Activated naive CD4-positive, alpha-beta T cell treated with anti-CD3 and anti-CD28 coated beads, Interleukin-2, amount 50 U/mL, for 16 hours (primary cell): ENCODE results near the gene SUGCT.
"Not testable (repeated sequence)": the region's sequence is repeated elsewhere in the genome, so short reads cannot be mapped to it uniquely, and the experiment has no call there.

Experiments
- DNase-seq: peaks from one replicate; pipeline ENCODE4 v3.0.0-alpha.2; 2020

The SUGCT gene

DNA sequence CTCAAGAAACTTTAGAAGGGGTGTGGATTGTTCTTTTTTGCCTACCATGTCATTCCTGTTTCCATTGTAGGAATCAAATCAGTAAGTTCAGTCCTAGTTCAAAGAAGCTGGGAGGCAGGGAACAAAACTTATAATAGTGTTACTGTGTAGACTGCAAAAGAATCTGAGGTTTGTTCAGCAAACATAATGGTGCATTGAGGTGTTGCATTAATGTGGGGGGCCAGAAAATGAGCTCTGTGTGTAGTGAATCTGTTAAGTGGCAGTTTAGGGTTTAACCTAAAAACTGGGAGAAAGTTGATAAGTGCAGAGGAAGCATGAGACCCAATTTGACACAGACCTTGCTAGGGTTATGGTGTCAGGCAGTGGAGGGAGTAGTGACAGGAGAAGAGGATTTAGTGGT is 197.7 kb downstream of the SUGCT start:
- DNase-seq = no peak

DNA sequence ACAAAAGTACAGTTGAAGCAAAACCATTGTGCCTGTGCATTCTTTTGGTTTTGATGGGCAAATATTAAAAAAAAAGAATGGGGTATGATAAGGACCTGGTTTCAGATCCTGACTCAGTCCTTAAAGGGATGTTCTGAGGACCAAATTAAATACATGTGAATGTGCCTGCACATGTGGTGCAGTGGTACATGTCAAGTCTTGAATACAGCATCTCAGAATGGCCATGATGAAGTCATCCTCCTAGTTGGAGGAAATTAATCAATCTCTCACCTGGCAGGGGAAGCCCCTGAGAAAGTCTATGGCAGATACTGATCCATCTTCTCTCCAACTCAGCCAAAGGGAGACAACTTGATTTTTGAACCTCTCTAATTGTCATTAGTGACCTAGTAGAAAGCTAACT is 207.0 kb downstream of the SUGCT start:
- no peak for DNase-seq

DNA sequence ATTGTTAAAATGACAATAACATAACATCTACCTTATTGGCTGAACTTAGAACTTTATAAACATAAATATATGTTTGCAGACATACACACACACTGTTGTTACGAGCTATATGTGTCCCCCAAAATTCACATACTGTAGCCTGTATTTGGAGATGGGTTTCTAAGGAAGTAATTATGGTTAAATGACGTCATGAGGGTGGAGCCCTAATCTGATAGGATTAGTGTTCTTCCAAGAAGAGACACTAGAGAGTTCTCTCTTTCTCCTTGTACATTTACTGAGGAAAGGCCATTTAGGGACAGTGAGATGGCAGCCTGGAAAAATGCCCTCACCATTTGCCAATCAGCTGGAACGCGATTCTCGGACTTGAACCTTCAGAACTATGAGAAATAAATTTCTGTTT is 211.7 kb downstream of the SUGCT start:
- no peak for DNase-seq

DNA sequence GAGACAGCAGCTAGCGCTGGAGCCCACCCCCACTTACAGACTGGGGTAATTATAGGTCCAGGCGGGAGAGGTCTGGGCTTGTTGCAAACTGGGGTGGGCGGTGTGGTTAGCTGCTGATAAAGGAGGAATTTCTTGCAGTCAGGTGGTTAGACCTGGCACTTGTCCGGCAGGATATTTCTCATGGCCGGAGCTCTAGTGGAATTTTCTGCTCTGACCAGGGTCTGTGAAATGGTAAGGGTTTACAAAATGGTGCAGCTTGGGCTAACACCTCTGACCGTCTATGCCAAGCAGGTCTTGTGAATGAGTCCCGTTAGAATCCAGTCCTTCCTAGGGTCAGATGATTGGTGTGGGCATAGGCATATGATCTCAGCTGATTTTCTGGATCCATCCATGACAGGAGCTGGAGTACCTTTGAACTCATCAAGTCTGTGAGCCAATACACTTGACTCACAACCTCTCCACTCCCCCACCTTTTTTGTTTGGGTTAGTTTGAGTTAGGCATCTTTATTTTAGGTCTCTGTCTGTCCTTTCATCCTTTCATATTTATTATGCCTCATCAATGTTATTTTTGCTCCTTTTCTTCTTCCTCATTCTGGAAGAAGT is 213.4 kb downstream of the SUGCT start:
- no peak for DNase-seq

DNA sequence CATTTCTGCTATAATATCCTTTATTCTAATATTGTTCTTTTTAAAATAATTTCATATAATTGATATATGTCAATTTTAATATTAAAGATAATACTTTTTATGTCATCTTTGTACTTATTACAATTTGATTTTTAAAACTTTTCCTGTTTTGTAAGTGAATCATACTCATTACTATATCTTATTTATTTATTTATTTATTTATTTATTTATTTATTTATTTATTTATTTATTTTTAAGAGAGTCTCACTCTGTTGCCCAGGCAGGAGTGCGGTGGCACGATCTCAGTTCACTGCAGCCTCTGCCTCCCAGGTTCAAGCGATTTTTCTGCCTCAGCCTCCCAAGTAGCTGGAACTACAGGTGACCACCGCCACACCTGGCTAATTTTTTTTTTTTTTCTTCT is 215.3 kb downstream of the SUGCT start:
- DNase-seq = no peak

DNA sequence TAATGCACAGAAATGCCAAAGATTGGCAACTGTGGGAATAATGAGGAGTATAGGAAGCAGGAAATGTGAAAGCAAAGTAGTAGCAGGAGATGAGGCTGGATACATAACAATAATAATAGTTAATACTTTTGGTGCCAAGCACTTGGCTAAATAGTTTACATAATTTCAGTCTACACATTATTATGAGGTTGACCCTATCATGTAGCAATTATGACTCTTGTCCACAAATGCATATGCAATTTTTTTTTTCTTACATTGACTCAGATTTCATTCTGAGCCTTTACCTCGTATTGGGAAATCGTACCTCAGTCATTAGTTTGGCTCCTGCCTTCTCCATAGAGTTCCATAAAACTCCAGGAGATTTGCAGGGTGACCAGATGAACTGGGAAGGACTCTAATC is 219.9 kb downstream of the SUGCT start:
- DNase-seq = no peak

DNA sequence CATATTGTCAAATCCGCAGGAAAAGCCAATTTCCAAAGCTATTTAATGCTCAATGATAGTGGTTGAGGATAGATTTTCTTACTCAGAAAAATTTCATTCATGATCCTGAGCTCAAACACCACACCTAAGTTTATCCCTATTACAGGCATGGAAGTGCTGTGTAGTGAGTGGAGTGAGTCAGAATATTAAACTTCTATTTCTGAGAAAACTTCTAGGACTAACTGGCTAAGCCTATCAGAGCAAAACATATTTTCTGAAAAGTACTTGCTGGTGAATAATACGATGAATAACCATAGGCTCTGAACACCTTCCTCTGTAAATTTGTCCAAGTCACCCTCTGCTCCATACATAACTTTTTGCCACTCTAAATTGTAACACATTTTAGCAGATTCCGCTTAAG is 221.5 kb downstream of the SUGCT start:
- no peak for DNase-seq

DNA sequence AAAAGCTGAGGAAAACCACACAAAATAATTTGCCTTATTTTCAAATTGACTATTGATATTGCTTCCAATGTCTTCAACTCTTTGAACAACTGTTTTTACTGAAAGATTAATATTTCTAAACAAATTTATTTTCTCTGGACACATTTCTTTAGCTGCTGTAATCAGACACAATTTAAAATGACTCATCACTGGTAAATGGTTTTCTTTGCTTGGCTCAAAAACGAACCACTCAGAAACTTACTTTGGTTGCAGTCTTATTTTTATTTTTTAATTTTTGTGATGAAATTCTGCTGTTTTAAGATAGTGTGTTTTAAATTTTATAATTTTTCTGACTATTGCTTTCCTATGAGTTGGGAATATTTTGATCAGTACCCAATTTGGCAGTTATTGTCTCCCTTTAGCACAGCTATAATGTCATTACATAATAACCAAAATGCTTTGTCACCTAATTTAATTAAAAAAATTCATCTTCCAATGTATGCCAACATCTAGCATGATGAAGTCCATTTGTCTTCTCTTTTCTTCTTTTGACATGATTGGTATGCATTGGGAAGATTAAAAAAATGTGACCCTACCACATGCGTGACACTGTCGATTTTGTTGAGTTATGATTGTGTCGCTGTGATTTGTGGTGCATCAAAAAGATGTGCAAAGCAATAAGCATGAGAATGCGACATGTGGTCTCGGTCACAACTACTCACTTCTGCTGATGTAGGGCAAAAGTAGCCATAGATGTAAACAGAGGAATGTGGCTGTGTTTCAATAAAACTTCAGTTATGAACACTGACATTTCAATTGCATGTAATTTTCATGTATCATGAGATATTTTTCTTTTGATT is 222.3 kb downstream of the SUGCT start:
- no peak for DNase-seq

DNA sequence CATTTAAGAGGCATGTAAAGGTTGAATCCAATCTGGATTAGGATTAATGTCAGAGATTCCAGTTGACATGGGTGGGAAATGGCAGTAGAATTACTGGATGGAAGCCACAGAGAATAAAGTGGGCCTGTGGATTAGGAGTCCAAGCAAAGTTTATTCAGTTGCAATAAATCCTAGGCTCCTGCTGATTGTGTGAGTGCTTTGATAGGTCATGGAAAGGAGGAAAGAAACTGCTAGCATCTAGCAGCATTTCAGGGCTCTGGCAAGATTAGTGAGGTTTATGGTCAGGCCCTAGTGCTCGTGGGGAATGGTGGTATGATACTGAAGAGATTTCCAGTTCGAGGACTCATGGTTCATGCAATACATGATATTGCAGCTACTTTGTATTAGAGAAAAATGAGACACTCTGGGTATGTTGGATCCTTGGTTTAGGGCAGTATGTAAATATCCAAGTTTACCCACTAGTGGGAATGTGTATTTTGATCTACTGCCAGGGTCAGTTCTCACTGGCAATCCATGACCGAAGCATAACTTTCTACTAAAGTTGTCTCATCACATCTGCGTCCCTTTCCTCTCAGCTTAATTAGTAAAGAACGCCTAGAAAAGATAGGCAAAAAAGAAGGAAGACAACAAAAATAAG is 235.0 kb downstream of the SUGCT start:
- no peak for DNase-seq

DNA sequence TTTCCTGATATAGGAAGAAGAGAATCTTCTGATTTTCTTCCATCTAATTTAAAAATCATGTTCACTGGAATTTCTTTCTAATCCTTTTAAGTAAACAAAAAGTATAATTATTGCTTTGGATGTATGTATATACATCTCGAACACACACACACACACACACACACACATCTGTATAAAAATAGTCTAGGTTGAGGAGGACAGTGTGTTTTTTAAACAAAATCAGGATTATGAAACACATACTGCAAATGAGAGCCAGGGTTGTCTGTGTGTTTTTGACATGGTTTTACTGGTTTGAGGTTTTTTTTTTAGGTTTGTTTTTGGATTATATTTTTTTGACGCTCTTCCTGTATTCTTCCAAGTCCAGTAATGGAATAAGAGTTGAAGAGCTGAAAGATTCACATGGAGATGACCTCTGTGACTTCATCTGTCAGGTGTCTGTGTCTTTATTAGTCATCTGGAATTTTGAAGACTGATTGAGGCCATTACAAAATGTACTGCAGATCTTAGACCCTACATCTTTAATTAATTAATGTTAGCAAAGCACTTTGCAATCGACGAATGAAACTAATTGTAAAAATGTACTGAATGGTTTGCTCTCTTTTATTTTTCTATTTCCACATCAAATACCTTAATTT is 237.1 kb downstream of the SUGCT start:
- DNase-seq = no peak

DNA sequence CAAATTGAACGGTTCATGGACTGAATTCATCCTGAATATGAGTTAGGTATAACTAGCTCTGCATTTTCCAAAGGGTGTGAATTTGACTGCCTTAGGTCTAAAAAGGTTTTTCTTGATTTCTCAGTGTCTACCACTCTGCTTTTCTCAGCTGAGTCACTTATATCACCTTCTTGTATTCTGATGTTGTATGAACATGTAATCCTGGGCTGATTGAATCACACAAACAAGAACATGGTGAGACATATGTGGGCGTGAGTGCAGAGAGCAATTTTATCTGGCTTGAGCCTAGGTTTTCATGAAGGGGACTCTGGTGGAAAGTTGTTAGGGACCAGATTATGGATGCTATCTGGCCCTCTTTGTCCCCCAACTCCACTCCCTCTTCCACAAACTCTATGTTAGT is 239.8 kb downstream of the SUGCT start:
- no peak for DNase-seq

DNA sequence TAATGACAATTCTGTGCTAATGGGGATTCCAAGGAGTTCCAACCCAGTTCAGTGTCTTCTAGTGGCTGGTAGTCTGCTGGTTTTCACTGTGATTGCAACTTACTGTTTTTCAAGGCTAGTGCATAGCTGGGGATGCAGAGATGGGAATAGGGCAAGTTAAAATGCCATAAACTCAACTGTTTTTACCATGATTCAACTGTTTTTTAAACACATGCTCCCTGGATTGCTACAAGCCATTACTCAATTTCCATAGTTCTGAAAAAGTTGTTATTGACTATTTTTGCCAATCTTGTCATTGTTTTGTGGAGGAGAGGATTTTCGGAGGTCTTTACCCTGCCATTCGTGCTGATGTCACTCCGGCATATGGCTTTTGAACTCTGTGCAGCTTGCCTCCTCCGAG is 245.3 kb downstream of the SUGCT start:
- no peak for DNase-seq

DNA sequence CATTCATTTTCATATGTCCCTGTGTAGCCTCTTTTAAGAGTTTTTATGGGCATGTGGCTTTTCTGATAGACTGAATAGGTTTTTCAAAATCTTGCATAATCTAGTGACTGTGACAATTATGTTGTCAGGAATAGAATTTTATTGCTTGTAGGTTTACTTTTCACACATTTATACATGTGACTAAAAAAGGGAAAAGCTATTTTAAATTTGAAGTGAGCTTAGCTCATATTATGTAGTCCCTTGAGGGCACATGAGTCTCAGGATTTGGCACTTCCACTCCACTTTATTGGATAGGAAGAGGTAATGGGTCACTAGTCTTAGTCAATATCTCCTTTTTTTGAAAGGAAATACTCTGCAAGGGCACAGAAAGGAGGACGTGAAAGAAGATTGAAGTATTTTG is 247.3 kb downstream of the SUGCT start:
- no peak for DNase-seq

DNA sequence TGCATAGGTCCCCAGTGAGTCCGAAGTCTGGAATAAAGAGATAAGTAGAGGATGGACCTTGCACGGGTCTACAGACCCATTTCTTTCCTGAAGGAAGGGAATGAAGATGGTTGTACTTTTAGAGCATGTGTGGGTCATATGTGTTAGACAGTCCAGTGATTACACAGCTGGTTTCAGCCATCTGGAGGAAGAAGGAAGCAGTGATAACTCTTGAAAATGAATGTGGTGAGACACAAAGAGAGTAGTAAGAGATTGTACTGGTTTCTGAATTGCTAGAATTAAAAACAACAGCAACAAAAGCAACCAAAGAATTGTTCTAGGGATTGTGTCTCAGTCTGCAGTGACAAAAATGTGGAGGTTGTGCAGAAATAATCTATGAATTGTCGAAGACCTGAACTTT is 258.9 kb downstream of the SUGCT start:
- DNase-seq = no peak

DNA sequence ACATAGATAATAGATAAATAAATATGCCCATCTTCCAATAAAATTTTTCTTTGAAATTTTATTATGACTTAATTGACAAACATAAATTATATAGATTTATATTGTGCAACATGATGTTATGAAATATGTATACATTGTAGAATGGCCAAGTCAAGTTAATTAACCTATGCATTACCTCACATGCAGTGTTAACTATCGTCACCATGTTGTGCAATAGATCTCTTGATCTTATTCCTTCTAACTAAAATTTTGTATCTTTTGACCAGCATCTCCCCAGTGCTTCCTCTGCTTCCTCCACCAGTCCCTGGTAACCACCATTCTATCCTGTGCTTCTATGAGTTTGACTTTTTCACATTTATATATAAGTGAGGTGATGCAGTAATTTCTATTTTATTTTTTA is 259.6 kb downstream of the SUGCT start:
- no peak for DNase-seq

DNA sequence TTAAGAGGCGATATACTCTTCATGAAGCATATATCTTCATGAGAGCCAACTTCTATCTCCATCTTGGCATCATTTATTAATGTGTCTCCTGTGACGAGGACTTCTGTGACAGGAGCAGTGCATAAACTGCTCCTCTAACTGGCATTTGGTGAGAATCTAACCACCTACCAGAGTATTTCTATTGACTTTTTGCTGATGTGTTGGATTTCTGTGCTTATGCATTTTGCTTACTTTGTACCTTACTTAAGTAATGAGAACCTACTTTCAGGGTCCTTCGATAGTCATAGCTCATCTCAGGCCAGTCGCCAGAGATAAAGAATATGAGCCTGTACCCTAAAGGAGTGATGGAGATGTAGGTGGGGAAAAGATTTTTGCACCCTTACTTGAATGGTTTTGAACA is 265.7 kb downstream of the SUGCT start:
- no peak for DNase-seq

DNA sequence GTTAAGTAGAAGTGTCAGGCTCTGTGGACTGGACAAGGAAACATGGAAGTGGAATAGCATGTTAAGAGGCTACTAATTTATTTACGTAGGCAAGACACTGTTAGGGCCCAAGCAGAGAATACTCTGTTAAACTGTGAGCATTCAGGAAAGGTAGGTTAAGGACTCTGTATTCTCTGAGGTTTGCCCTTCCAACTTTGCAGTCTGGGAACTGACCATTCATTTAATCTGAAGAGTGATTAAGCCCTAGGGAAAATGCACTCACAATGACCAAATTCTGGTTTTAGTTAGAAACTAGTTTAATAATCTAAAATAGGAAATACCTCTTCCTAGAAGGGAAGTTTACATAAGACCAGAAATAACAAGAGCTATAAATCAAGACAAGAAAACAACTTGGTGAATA is 266.6 kb downstream of the SUGCT start:
- DNase-seq = no peak

DNA sequence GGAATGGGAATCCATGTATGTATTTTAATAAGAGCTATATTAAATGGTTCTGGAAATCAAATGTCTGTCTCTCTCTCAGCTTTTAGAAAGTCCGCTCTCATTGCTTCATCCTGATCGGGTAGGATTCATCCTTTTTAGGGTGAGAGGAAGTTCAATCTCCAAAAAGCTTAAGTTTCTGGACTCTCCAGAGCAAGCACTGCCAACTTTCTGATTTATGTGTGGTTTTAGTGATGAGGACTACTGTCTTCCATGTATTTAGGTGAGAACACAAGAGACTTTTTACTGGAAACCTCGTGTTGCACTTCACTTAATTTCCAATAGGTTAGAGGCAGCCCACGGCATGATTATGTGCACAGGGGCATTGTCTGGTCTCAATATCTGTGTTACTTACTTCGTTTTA is 267.9 kb downstream of the SUGCT start:
- DNase-seq = no peak

DNA sequence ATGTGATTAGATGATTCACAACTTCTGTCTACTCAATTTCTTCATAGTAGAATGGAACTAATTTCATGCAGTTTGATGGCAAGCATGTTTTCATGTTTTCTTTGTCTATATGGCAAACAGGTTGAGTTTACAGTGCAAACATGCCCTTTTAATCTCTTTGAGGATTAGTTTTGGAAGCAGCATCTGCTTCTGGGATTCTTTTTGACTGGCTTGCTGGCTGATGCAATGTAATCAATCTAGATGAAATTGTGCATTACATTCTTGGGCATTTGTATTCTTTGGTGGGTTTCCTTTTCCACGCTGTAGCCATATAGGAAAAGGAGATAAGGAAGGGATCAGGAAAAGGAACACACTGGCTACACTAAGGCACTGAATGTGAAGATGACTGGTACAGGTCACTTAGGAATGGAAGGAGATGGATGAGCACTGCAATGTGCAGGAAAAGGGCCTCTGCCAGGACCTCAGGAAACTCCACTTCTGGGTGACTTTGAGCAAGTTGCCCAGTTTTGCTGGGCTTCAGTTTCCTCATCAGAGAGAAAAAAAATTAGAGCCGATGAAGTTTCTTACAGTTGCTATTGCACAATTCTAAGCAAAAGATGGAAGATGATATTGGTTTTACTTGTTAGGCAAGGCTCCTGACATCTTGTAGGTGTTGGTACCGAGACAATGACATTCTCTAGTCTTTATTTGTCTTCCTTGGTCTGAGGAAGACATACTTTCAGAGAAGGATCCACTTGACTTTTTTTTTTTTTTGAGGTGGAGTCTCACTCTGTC is 269.1 kb downstream of the SUGCT start:
- DNase-seq = no peak

DNA sequence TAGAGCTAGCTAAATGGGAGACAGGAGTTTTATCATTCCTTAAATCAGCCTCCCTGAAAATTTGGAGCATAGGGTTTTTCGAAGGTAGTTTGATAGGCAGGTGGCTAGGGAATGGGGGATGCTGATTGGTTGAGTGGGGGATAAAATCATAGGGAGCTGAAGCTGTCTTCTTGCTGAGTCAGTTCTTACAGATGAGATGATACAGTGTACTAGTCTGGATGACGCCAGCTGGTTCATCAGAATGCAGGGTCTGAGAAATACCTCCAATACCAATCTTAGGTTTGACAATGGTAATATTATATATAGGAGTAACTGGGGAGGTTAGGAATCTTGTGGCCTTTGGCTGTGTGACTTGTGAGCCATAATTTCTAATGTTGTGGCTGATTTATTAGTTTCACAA is 271.2 kb downstream of the SUGCT start:
- DNase-seq = no peak

DNA sequence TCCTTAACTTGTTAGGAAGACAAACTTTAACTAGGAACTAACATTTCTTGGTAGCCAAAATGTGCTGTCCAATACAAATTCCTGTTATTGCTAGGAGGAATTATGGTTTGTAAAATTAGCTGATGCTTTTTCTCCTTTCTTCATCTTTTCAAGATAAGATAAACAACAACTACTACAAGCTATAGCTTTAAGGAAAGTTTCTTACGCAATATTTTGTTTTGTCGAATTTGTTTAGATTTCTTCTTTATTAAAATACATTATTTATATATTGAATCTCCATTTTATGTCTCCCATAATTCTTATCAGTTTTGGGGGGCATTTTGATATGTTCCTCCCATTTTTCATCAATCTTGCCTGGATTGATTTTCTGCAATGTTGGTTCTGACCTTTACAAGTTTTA is 277.5 kb downstream of the SUGCT start:
- no peak for DNase-seq

DNA sequence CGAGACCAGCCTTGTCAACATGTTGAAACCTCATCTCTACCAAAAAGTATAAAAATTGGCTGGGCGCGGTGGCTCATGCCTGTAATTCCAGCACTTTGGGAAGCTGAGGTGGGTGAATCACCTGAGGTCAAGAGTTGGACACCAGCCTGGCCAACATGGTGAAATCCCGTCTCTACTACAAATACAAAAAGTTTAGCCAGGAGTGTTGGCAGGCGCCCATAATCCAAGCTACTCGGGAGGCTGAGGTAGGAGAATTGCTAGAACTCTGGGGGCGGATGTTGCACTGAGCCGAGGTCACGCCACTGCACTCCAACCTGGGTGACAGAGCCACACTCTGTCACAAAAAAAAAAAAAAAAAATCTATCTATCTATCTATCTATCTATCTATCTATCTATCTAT is 279.9 kb downstream of the SUGCT start:
- DNase-seq = not testable (repeated sequence)

DNA sequence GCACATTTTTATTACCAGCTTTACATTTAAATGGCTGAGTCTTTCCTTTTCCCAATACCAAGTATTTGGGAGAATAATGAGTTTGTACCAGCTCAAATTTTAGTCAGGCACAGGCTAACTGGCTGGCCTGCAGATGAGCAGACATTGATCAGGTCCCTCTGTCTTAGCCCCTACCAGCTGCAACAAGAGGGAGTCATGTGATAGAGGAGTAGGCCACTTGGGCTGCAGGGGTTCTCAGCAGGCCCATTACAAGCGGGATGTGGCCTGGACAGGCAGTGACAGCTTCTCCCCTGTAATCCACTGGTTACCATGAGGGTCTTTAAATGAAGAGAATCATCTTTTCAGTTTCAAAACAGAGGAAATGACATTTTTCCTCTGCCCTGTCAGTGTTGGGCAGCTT is 283.6 kb downstream of the SUGCT start:
- DNase-seq = no peak
